Stimulated activated CD4-positive, alpha-beta T cell treated with anti-CD3 and anti-CD28 coated beads, Interleukin-2, amount 100 ng/mL, for 48 hours (primary cell): ENCODE measurements around the gene RELB.

ENCODE experiments used
- DNase-seq, 2 donors: peaks; one replicate each; pipeline ENCODE4 v3.0.0-alpha.2; 2020

RELB gene

GRCh38 chr19:45087531-45087930, 86.3 kb downstream of the RELB start:
- DNase-seq = no peak
